ENCODE measurements around the gene DAP.

The DAP gene

GRCh38 chr5:10743526-10743925 lies 17.5 kb downstream of the DAP start:
- TF ChIP-seq CTCF (conservative IDR thresholded peaks at IDR 0.05; ENCODE audit: low read depth, low read length): no peak
- no peak overlapping the region for H3K4me3 ChIP-seq (ENCODE audit: low read length)
- DNase-seq (ENCODE audit: low read depth): no peak

GRCh38 chr5:10741661-10742060 lies 19.4 kb downstream of the DAP start:
- no peak overlapping the region for H3K4me3 ChIP-seq (ENCODE audit: low read length)
- no peak for DNase-seq (ENCODE audit: low read depth)
- TF ChIP-seq CTCF (conservative IDR thresholded peaks at IDR 0.05; ENCODE audit: low read depth, low read length): no peak

GRCh38 chr5:10740384-10740783 lies 20.6 kb downstream of the DAP start:
- TF ChIP-seq CTCF (conservative IDR thresholded peaks at IDR 0.05; ENCODE audit: low read depth, low read length): no peak
- H3K4me3 ChIP-seq (ENCODE audit: low read length): no peak overlapping the region
- DNase-seq (ENCODE audit: low read depth): no peak

- DNase-seq (ENCODE audit: low read depth): no peak
- no peak overlapping the region for H3K4me3 ChIP-seq (ENCODE audit: low read length)
- TF ChIP-seq CTCF (conservative IDR thresholded peaks at IDR 0.05; ENCODE audit: low read depth, low read length): no peak
Observed at GRCh38 chr5:10737880-10738279, 23.2 kb downstream of the DAP start.

- H3K4me3 ChIP-seq (ENCODE audit: low read length): no peak overlapping the region
- no peak for TF ChIP-seq CTCF (conservative IDR thresholded peaks at IDR 0.05; ENCODE audit: low read depth, low read length)
- DNase-seq (ENCODE audit: low read depth): no peak
Observed at GRCh38 chr5:10736808-10737207, 24.2 kb downstream of the DAP start.

GRCh38 chr5:10736354-10736753 lies 24.7 kb downstream of the DAP start:
- DNase-seq (ENCODE audit: low read depth): no peak
- TF ChIP-seq CTCF (conservative IDR thresholded peaks at IDR 0.05; ENCODE audit: low read depth, low read length): no peak
- H3K4me3 ChIP-seq (ENCODE audit: low read length): no peak overlapping the region

- no peak for TF ChIP-seq CTCF (conservative IDR thresholded peaks at IDR 0.05; ENCODE audit: low read depth, low read length)
- no peak for DNase-seq (ENCODE audit: low read depth)
- H3K4me3 ChIP-seq (ENCODE audit: low read length): no peak overlapping the region
Observed at GRCh38 chr5:10735569-10736276, 25.3 kb downstream of the DAP start.

Data from retinal pigment epithelial cell (primary cell).